HG03175 (cell line): ENCODE measurements around the gene EML1.

Experiments
- ATAC-seq: cut with Tn5 transposase; IDR thresholded peaks from one replicate; pipeline ENCODE4 v1.9.1; 2021; ENCODE audit warnings: mild to moderate bottlenecking, moderate library complexity; ENCODE audit not compliant: unreplicated experiment

EML1 gene

DNA sequence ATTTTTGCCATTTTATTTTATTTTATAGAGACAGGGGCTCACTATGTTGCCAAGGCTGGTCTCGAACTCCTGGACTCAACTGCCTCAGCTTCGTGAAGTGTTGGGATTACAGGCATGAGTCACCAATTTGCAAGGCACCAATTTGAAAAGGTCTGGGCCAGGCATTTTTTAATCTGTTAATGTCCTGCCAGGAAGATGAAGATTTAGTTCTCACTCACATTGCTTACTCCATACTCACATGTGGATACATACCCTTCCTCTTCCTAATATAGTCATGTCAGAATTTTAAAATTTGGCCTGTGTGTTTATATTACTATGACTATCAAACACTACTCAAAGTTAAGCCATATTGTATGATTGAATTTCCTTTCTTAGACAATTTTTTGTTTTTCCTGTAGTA is 15.3 kb upstream of the EML1 start:
- no peak for ATAC-seq

DNA sequence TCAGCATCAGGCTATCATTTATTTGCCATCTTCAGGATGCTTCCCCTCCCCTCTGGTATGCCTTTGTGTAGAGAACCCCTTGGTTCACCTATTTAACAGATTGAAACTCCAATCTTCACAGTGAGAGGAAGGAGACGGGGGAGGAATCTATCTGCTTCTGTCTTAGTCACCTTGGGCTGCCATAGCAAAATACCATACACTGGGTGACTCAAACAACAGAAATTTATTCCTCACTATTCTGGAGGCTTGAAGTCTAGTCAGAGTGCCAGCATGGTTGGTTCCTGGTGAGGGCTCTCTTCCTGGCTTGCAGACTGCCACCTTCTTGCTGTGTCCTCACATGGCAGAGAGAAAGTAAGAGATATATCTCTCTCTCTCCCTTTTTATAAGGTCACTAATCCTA is 13.5 kb upstream of the EML1 start:
- ATAC-seq, result no peak

DNA sequence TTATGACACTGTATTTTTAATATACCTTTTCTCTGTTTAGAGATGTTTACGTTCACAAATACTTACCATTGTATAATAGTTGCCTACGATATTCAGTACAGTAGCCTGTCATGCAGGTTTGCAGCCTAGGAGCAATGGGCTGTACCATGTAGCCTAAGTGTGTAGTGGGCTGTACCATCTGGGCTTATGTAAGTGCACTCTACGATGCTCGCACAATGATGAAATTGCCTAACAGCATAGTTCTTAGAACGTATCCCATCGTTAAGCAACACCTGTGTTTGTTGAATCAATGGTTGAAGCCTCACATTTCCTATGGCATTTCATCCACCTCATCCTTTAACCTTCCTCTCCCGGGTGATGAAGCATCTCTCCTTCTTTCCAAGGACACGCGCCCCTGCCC is 12.5 kb upstream of the EML1 start:
- no peak for ATAC-seq

DNA sequence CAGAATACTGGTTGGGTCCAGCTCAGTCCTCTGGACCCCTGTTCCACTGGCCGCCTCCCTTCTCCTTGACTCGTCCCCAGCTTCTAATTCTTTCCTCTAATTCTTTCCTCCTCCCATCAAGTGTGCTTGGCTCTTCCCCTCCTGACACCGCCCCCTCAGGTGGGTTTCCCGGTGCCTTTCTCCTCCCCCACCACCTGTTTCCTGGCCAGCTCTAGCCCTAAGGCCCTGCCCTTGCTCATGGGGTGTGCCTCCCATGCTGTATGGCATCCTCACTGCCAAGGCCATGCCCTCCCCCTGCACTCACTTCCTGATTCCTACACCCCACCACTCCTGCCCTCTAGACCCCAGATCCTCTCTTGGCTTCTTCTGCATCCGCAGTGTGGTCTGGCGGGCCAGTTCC is 12.1 kb upstream of the EML1 start:
- ATAC-seq, result no peak

DNA sequence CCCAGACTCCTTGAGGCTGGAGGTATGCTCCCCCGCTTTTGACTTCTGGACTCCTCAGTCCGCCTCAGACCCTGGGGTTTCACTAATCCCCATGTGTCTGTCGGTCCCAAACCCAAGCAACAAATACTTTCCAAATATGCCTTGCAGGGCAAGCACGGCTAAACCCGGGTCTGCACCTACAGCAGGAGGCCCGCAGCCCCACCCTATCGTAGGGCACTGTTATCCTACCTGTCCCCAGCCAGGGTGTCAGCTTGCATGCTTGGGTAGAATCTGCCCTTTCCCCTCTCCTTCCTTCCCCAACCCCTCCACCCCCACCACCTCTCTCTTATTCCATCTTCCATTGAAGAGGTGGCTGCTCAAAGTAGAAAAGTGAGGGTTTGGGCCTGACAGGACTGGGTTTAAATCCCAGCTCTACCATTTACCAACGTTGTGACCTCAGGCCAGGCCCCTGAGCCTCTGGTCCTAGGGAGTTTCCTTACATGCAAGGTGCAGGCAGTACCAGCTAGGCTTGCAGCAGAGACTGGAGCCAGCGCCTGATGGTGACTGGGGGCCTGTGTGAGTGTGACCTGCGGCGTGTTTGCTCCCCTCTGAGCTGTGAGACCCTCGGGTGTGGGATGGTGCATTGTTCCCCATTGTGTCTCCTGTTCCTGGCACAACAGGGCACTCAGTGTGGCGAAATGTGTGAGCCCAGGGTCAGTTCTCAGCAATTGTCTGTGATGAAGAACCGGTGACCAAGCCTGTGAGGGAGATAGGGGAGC is 11.2 kb upstream of the EML1 start:
- no peak for ATAC-seq

DNA sequence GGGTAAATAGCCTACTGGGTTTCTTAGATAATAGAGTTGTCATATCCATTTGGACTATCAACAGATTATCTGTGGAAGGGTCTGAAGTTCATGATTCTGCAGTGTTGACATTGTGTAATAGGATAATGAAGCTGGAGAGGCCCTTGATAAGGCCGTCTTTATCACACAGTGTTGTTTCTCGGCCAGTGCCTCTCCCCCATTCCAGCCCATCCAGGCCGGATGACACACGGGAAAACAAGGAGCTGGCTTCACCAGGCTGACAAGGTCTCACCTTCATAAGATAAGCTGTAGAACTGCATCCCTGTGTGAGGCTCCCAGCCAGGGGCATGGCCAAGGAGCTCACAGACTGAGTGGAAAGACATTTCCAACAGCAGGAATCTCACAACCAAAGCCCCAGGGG is 8.7 kb upstream of the EML1 start:
- ATAC-seq, result no peak

DNA sequence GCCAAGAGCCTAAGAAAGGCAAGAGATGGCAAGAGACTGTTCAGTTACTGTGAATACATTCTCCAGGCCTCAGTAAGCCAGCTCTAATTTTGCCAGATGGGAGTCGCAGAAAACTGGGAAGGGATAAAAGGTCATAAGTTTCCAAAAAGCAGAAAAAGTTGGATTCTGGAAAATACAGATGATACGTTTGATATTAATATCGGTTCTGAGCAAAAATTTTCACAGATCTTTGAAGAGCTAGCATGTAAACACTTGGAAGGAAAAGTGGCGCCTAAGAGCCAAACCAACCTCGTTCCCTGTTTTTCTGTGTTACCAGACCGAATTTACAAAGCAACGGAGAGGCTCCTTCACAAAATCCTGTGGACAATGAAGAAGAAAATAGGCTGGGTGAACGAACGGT is 7.8 kb upstream of the EML1 start:
- ATAC-seq, result no peak

DNA sequence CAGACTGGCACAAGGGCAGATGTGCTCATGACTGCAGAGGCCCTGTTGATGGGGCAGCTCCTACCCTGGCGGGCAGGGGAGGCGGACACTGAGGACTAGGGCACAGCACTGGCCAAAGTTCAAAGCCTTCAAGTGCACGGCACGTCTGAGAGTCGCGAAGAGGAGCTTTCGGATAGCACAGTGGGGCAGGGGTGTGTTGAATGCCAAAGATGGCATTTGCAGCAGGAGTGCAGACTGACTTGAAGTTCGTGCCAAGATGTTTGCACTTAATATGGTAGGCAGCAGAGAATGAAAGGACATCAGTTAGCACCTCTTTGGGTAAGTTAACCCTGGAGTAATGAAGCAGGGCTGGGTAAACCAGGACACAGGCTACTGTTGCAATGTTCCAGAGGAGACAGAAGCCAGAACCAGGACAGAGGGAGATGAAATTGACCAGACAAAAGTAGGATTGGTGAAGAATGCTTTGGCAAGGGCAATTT is 6.7 kb upstream of the EML1 start:
- ATAC-seq, result no peak

DNA sequence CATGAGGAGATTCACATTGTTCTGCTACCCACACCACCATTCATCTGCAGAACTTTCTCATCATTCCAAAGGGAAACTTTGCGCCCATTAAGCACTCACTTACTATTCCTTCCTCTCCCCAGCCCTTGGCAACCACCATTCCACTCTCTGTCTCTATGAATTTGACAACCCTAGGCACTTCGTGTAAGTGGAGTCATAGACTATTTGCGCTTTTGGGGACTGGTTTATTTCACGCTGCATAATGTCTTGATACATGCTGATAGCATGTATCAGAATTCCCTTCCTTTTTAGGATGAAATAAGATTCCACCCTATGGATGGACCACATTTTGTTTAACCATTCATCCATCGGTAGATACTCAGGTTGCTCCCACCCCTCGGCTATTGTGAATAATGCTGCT is 4.5 kb upstream of the EML1 start:
- no peak for ATAC-seq

DNA sequence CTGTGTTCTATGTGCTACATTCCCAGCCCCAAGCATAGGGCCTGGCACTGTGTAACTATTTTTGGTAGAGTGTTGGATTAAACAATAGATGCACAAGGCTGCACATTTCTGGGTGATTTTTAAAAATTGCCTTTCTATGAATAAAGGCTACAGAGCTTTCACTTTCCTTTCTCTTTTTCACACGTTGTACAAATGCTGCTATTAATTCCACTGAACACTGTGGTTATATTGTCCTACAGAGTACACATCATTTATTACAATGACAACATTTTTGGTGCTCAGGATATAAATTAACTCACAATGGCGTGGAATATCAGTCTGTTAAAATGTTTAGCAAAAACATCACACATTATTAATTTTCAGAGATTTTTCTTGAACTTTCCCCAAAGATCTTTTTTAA is 3.6 kb upstream of the EML1 start:
- ATAC-seq, result no peak

DNA sequence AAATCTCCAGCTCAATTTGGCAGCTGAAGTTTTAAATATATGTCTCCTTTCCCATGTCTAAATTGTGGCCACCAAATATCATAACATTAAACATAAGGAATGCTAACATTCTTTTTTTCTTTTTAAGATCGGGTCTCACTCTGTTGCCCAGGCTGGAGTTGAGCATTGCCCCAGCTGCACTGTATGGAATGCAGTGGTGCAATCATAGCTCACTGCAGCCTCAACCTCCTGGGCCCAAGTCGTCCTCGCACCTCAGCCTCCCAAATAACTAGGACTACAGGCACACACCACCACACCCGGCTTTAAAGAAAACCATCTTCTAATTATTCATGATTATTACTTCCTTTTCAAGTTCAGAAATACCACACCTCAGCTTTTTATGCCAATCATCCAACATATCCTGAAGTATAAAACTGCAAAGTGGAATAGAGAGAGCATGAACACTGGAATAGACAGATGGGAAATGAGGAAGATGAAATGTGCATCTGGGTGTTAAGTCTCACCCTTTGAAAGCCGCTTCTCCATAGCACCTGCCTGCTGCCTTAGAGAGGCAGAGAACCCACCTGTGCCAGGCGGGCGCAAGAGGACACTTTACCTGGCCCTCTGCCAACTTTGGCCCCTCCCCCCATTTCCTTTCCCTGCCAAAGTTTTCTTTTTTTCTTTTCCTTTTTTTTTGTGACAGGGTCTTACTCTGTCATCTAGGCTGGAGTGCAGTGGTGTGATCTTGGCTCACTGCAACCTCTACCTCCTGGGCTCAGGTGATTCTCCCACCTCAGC is 2.8 kb upstream of the EML1 start:
- ATAC-seq, result no peak

DNA sequence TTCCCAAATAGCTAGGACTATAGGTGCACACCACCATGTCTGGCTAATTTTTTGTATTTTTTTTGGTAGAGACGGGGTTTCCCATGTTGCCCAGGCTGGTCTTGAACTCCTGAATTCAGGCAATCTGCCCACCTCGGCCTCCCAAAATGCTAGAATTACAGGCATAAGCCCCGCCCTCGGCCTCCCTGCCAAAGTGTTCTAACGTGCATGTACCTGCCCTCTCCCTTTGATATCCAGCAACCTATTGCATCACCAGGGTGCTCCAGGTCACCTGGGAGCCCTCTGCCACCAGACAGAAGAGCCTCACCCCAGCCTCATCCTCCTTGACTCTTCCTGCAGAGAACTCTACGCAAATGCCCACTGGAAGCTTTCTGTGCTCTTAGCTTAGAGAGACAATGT is 2.2 kb upstream of the EML1 start:
- no peak for ATAC-seq

DNA sequence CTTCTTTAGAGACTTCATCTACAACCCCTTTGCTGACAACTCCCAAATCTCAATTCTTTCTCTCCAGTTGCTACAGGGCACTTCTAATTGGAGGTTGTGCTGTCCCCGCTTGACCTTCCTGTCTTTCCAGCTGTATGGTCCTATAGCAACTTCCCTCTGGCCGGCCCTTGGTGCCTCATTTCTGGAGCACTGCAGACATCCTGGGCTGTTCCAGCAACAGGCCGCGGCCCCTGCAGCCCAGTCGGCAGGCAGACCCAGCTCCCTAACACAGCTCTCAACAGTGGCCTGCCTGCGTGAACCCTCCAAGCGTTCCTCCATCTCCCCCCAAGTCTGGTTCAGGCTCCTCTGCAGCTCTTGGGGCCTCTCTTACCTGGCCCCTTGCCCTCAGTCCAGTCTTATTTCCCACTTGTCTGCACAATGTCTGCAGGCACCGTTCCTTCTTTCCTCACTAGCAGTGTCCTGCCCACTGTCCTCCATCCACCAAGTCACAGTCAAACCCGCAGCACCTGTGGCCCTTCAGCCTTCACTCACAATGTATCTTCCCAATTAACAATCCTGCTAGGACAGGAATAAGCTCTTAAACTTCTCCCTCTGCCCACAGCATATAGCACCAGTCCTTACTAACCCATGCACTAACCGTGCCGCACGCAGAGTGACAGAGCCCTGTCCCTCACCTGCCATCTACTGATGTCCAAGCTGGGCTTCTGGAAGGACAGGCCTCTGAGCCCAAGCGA is 1.6 kb upstream of the EML1 start:
- no peak for ATAC-seq

DNA sequence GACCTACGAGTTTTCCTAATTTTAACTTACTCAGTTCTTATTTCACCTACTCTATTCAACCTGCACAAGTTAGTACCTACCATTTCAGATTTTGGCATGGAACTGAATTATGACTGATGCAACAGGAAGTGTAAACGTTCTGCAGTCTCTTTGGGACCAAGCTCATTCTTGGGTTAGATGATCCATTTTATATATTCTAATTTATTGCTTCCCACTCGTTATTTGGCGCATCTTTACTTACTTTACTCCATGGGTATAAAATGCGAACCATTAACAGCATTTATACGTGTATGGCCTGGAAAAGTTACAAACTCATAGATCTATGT is 1.0 kb upstream of the EML1 start:
- no peak for ATAC-seq

DNA sequence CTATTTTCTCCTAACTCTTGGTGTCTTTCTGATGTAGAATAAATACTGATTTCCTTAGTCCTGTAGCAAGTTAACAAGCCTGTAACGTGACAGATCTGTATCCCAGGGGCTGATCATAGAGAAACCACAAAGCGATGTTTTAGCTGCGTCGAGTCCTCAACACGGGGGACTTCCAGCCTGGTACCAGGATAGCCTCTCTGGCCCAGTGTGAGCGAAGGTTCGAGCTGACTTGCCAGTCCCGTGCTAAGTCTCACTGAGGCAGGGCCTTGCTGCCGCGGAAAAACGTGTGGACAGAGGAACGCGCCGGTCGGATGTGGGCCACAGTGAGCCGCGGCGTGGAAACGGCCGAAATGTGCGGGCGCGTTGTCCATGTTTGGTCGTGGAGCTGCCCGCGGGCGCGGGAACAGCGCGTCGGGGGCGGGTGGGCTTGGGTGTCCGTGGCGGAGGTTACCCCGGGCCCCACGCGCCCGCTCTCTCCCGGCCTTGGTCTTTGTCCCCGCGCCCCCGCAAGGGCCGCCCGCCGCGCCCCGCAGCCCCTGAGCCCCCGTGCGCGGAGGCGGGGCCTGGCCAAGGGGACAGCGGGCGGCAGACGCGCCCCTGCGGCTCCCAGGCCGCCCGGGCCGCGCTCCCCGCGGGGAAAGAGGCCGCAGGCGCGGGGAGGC is 531 bp upstream of the EML1 start:
- ATAC-seq, result no peak

DNA sequence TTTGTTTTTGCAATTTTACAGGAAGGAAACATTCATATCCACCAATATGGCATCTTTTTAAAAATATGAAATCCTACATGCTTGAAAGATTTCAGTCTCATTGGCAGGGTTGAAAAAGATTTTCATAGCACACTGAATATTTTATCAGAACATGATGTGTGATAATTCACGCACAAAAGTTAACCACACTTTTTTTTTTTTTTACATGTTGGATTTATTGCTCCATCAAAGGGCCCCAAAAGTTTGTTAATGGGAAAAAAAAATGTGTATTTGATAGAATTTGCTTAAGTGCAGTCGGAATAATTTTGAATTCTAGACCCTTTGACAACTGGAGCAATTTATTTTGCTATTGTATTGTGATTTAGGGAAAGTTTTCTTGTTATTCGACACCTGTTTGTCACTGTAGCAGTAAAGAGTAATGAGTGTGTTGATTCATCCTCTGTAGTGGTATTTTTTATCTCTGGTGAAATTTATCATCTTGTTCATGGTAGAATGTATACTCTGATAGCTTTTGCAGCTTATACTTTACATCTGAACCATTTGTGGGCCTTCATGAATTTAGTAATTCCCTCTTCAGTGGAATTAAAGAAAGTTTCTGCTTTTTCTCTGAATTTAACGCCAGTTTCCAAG is 1.1 kb downstream of the EML1 start:
- no peak for ATAC-seq

DNA sequence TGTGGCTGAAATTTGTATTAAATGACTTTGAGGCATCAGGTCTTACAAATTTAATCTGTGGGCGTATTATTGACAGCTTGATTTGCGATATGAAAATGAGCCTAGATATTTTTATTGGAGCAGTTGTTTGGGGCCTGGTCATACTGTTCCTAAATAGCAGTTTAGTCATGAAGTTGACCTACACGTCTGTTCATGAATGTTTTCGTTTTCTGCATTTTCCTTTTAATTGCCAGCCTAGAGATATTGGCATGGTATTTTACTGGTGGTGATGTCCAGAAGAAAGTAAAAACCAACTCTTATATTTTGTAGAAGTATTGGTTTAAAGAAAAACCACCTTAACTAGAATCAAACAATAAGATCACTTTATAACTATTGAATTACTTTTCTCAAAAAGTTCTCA is 1.8 kb downstream of the EML1 start:
- no peak for ATAC-seq

DNA sequence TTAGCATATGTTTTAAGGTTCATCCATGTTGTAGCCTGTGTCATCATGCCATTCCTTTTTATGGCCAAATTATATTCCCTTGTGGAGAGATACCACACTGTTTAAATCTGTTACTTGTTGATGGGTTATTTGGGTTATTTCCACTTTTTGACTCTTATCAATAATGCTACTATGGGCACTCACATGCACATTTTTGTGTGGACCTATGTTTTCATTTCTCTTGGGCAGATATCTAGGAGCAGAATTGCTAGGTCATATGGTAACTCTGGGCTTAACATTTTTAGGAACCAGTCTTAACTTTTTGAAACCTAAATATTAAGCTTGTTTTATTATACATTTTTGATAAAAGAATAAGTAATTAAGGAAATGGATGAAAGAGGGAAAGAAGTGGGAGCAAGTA is 4.0 kb downstream of the EML1 start:
- no peak for ATAC-seq

DNA sequence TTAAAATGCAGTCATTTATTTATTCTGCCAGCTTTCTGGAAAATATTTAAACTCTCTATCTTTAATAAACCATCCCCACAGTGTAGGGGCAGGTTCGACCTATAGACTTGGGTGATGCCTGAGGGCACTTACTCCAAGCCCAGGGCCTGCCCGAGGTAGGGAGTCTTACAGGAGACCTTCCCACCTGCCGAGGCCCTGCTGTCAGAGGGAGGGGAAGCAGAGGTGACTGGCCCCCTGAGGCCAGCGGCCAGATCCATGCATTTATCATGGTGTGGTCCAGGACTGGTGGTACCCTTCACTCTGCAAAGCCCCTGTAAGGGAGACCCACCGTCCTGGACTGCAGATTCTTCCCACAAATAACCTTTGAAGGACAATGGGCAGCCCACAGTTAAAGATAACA is 7.6 kb downstream of the EML1 start:
- ATAC-seq, result no peak

DNA sequence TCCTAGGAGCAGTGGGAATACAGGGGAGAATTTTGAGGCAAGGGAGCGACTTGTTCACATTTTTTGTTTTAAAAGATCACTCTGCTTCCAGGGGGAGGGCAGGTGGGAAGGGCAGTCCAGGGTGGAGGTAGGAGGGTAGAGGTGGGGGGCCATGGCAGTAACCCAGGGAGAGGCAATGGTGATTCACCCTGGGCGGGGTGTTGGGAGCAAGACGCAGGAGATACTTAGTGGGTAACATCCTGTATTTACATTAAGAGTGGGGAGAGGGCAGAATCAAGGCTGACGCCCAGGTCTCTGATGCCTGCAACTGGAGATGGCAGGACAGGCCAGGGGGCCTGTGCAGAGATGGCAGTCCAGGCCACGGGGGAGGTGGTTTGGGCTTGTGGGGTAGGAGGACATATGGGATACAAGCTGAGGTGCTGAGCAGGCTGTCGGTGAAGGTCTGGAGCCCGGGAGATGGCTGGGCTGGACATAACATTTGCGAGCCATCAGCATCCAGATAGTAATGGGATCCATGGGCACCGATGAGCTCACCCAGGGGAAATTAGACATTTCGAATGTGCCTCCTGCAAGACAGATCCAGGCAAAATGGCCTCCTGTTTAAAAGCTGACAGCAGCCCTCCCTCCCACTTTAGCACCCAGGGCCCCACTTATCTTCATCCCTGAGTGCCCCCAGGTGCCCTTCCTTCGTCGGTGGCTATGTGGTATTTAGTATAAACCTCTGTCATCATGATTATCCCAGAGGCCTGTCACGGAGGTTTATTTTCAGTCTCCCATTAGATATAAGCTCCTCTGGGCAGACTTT is 9.3 kb downstream of the EML1 start:
- no peak for ATAC-seq
